Measurements from ENCODE around the gene RASA3.
A peak's percentile ranks its signal among the peaks of the same experiment; 100 is the strongest.
"Not testable (repeated sequence)": the region's sequence is repeated elsewhere in the genome, so short reads cannot be mapped to it uniquely, and the experiment has no call there.

The RASA3 gene

GRCh38 chr13:114132419-114133121 lies at the start of gene RASA3:
Gene RASA3 (minus strand): TSS chr13:114132623. CDS start chr13:114132489, 134 bp downstream.
- peak; percentile 65 to 87 for DNase-seq (ENCODE audit: low read depth in 1 of 2, low spot score in 1 of 2)
- no peak for TF ChIP-seq JUND (IDR thresholded peaks at IDR 0.05; ENCODE audit: low read depth)
- in situ Hi-C loops (cut with HindIII; ENCODE audit: low pct_unique_long_range_greater_than_20kb, low sequenced_read_pairs): no loop called here

GRCh38 chr13:114179087-114179658 lies 46.8 kb upstream of the RASA3 start, which contains the start of gene CFAP97D2:
Gene CFAP97D2 (plus strand): TSS chr13:114179257. CDS start chr13:114179331, 74 bp downstream.
- DNase-seq (ENCODE audit: low read depth in 1 of 2, low spot score in 1 of 2): no peak
- no peak for TF ChIP-seq JUND (IDR thresholded peaks at IDR 0.05; ENCODE audit: low read depth)
- in situ Hi-C loops (cut with HindIII; ENCODE audit: low pct_unique_long_range_greater_than_20kb, low sequenced_read_pairs): no loop called here

- in situ Hi-C loops (cut with HindIII; ENCODE audit: low pct_unique_long_range_greater_than_20kb, low sequenced_read_pairs): no loop called here
- no peak for TF ChIP-seq JUND (IDR thresholded peaks at IDR 0.05; ENCODE audit: low read depth)
- DNase-seq (ENCODE audit: low read depth in 1 of 2, low spot score in 1 of 2): peak in 1 of 2 experiments; percentile 20
Observed at GRCh38 chr13:114177245-114178010, 45.0 kb upstream of the RASA3 start.

GRCh38 chr13:114176359-114176902 lies 44.0 kb upstream of the RASA3 start:
- in situ Hi-C loops (cut with HindIII; ENCODE audit: low pct_unique_long_range_greater_than_20kb, low sequenced_read_pairs); DNase-seq (ENCODE audit: low read depth in 1 of 2, low spot score in 1 of 2): not testable (repeated sequence)

GRCh38 chr13:114174529-114174961 lies 42.1 kb upstream of the RASA3 start:
- in situ Hi-C loops (cut with HindIII; ENCODE audit: low pct_unique_long_range_greater_than_20kb, low sequenced_read_pairs): no loop called here
- no peak for DNase-seq (ENCODE audit: low read depth in 1 of 2, low spot score in 1 of 2)
- no peak for TF ChIP-seq JUND (IDR thresholded peaks at IDR 0.05; ENCODE audit: low read depth)

- no peak for TF ChIP-seq JUND (IDR thresholded peaks at IDR 0.05; ENCODE audit: low read depth)
- DNase-seq (ENCODE audit: low read depth in 1 of 2, low spot score in 1 of 2): no peak
- in situ Hi-C loops (cut with HindIII; ENCODE audit: low pct_unique_long_range_greater_than_20kb, low sequenced_read_pairs): no loop called here
Observed at GRCh38 chr13:114173745-114174144, 41.3 kb upstream of the RASA3 start.

- TF ChIP-seq JUND (IDR thresholded peaks at IDR 0.05; ENCODE audit: low read depth): no peak
- no peak for DNase-seq (ENCODE audit: low read depth in 1 of 2, low spot score in 1 of 2)
- in situ Hi-C loops (cut with HindIII; ENCODE audit: low pct_unique_long_range_greater_than_20kb, low sequenced_read_pairs): no loop called here
Observed at GRCh38 chr13:114173272-114173671, 40.8 kb upstream of the RASA3 start.

- no peak for DNase-seq (ENCODE audit: low read depth in 1 of 2, low spot score in 1 of 2)
- in situ Hi-C loops (cut with HindIII; ENCODE audit: low pct_unique_long_range_greater_than_20kb, low sequenced_read_pairs): no loop called here
- TF ChIP-seq JUND (IDR thresholded peaks at IDR 0.05; ENCODE audit: low read depth): no peak
Observed at GRCh38 chr13:114167885-114168284, 35.5 kb upstream of the RASA3 start.

GRCh38 chr13:114167426-114167825 lies 35.0 kb upstream of the RASA3 start:
- in situ Hi-C loops (cut with HindIII; ENCODE audit: low pct_unique_long_range_greater_than_20kb, low sequenced_read_pairs): no loop called here
- no peak for DNase-seq (ENCODE audit: low read depth in 1 of 2, low spot score in 1 of 2)
- TF ChIP-seq JUND (IDR thresholded peaks at IDR 0.05; ENCODE audit: low read depth): no peak

- no peak for TF ChIP-seq JUND (IDR thresholded peaks at IDR 0.05; ENCODE audit: low read depth)
- no peak for DNase-seq (ENCODE audit: low read depth in 1 of 2, low spot score in 1 of 2)
- in situ Hi-C loops (cut with HindIII; ENCODE audit: low pct_unique_long_range_greater_than_20kb, low sequenced_read_pairs): no loop called here
Observed at GRCh38 chr13:114166381-114167131, 34.1 kb upstream of the RASA3 start.

- in situ Hi-C loops (cut with HindIII; ENCODE audit: low pct_unique_long_range_greater_than_20kb, low sequenced_read_pairs): no loop called here
- no peak for DNase-seq (ENCODE audit: low read depth in 1 of 2, low spot score in 1 of 2)
- TF ChIP-seq JUND (IDR thresholded peaks at IDR 0.05; ENCODE audit: low read depth): no peak
Observed at GRCh38 chr13:114164681-114165429, 32.4 kb upstream of the RASA3 start.
